NCI-H2227 treated with DMSO at 0.1 percent for 48 hours (cell line): ENCODE data around the gene RBFOX2.
"Not testable (repeated sequence)": the region's sequence is repeated elsewhere in the genome, so short reads cannot be mapped to it uniquely, and the experiment has no call there.

ENCODE experiments used
- DNase-seq: peaks from one replicate; lab custom pipeline; 2025; lab: John Stamatoyannopoulos, UW

RBFOX2 gene

GRCh38 chr22:35736166-35736565, 292.5 kb downstream of the RBFOX2 start:
- DNase-seq = no peak

DNA sequence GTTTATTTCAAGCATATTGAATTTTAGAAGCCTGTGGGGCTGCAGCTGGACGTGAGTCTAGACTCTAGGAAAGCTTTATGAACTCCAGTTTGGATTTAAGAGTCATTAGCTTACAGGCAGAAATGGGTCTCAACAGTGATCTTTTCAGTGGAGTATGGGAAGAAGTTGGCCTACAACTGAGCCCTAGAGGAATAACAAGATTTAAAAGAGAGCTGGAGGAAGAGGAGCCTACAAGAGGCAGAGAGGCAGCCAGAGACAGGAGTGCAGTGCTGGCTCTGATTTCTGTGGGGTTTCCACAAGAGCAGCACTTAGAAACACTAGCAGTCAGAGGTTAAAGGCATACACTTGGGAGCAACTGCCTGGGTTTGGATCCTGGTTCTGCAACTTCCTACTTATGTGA, 293.1 kb downstream of the RBFOX2 start:
- no peak for DNase-seq

DNA sequence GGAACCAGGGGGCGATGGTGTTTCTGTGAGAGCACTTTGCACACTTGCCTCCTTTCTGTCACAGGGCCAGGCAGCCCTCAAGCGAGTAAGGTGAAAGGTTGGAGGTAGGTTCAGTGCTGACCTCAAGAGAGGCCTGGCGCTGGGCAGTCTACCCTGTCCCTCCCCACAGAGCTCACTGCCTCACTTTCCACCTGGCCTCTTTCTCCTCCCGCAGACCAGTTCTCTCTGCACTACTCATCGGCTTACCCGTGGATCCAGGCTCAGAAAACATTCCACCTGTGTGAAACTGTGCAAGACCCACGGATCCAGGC, 294.2 kb downstream of the RBFOX2 start:
- no peak for DNase-seq

DNA sequence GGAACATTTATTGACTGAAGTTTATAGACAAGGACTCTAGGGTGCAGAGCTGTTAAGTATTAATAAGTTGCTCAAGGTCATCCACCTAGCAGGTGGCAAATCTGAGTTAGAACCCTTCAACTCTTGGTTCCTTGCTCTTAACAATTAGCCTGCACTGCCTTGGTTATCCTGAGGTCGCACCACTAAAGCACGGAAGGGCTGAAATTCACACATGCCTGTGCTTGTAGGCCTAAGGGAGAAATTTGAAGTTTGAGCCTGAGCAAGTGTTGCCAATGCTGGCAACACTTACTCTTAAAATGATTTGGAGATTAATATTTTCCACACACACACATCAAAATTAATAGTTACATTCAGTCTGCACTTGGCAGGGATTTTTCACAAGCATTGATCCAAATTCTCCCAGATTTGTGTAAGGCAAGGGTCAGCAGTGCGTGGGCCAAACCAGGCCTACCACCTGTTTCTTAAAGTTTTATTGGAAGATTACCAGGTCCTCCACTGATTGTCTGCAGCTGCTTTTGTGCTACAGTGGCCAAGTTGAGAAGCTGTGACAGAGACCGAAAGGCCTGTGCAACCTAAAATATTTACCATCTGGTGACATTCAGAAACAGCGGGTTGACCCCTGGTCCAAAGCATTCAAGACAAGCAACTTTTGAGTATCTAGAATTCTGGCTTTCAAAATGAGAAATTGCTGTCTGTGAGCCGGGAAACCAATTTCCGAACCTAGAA, 294.7 kb downstream of the RBFOX2 start:
- DNase-seq = no peak

GRCh38 chr22:35733036-35733435, 295.6 kb downstream of the RBFOX2 start:
- no peak for DNase-seq

DNA sequence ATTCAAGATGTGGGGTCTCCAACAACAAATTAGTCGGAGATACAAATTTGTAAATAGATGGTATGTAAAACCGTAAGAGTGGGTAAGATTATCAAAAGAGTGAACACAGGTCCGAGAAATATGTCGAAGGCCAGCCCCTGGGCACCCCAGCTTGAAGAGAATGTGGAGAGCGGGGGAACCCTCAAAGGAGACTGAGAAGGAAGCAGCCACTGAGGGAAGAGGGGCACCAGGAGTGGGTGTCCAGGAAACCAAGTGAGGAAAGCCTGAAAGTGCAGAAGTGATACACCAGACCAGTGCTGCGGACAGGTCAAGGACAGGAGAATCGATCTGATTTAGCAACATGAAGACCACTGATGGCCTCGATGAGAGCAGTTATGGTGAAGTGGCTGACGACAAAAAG, 296.5 kb downstream of the RBFOX2 start:
- no peak for DNase-seq

GRCh38 chr22:35731321-35731720, 297.3 kb downstream of the RBFOX2 start:
- DNase-seq = no peak

DNA sequence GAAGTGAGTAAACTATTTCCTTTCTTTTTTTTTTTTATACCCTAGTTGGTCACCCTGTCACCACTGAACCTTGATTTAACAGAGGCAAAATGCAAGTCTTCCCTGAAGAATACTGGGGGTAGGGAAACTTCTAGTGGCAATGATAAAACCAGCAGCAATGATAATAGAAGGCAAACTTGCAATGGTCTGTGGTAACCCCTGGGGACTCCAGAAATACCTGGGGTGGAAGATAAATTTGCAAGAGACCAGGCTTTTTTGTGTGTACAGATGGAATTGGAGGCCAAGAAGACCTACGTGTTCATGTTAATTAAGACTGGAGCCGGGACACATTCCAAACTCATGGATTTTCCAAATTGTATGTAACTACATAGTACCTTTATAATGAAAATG, 299.3 kb downstream of the RBFOX2 start:
- DNase-seq = no peak

DNA sequence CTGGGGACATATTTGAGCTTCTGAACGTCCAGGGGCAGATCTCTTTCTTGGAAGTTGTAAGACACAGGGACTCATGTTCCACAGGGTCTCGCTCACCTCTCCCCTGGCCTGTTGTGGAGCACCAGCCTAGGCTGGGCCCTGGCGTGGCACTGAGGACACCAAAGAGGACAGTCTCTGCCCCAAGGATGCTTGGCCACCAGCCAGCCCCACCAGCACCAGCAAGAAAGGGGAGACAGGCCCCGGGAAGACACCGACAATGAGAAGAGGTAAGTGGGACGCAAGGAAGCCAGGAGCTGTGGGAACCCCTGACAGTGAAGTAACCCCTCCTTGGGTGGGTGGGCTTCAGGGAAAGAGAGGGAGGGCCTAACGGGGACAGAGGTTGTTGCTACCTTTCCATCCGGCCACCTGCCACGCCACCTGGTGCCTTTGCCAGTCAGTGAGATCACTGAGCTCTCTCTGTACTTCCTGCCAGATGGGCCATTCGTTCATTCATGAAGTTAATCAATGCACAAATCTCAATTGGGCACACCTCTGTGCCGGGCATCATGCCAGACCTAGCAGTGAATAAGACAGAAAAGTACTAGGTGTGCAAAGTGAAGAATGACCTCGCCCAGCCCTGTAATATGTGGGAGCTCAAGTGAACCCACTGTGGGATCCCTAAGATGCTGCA, 299.9 kb downstream of the RBFOX2 start:
- no peak for DNase-seq

- no peak for DNase-seq
These were observed 301.2 kb downstream of the RBFOX2 start for GRCh38 chr22:35727436-35727835.

- no peak for DNase-seq
These were observed 301.7 kb downstream of the RBFOX2 start for GRCh38 chr22:35726933-35727332.

DNA sequence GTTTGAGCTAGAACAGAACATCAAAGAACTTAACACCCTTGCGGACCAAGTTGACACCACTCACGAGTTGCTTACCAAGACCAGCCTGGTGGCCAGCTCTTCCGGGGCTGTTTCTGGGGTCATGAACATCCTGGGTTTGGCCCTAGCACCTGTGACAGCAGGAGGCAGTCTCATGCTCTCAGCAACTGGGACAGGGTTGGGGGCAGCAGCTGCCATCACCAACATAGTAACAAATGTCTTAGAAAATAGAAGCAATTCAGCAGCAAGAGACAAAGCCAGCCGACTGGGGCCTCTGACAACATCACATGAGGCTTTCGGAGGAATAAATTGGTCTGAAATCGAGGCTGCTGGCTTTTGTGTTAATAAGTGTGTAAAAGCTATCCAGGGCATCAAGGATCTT, 302.2 kb downstream of the RBFOX2 start:
- no peak for DNase-seq

DNA sequence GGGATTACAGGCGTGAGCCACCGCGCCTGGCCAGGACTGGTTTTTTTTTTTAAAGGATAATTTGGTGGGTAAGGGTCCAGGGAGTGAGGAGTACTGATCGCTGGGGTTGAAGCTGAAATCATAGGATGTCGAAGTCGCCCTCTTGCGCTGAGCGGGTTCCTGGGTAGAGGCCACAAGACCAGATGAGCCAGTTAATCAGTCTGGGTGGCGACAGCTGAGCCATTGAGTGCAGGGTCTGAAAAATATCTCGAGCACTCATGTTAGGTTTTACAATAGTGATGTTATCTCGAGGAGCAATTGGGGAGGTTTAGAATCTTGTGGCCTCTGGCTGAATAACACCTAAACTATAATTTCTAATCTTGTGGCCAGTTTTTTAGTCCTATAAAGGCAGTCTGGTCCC, 303.1 kb downstream of the RBFOX2 start:
- DNase-seq = no peak

DNA sequence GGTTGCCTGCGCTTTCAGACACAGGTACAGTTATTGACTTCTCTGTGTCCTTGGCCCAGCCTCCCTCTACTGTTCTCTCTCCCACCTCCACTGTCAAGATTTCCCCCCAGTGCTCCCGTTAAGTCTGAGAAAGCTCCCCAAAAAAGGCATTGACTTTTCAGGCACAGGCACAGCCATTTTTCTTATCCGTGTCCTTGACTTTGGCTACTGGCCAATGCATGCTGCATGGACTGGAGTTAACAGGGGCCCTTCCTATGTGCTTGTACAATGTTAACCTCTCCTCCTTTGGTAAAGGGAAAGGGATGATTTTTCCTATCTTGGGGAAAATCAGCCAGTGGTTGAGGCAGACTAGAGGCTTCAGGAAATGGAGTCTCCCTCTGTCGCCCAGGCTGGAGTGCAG, 306.7 kb downstream of the RBFOX2 start:
- no peak for DNase-seq

- DNase-seq = no peak
These were observed 309.3 kb downstream of the RBFOX2 start for GRCh38 chr22:35719212-35719875.

DNA sequence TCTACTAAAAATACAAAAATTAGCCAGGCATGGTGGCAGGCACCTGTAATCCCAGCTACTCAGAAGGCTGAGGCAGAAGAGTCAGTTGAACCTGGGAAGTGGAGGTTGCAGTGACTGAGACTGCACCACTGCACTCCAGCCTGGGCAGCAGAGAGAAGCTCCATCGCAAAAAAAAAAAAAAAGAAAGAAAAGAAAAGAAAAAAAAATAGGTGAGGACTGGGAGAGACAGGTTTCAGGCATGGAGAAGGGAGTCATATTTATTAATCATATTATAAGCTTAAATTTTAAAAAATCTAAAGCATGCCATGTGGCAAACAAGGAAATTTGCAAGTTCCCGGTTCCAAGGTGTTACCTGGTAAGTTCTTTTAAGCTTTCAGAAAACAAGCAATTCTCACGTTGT, 311.1 kb downstream of the RBFOX2 start, which contains the start of gene APOL5:
Gene APOL5, plus strand, starts transcription at position 301 of the 400 bp plus-strand sequence. Its CDS starts 0 bp downstream, at position 301.
- DNase-seq = no peak

- no peak for DNase-seq
These were observed 316.0 kb downstream of the RBFOX2 start for GRCh38 chr22:35712672-35713071.

- DNase-seq = no peak
These were observed 317.3 kb downstream of the RBFOX2 start for GRCh38 chr22:35711336-35711735.

- DNase-seq = no peak
These were observed 319.7 kb downstream of the RBFOX2 start for GRCh38 chr22:35708917-35709316.

DNA sequence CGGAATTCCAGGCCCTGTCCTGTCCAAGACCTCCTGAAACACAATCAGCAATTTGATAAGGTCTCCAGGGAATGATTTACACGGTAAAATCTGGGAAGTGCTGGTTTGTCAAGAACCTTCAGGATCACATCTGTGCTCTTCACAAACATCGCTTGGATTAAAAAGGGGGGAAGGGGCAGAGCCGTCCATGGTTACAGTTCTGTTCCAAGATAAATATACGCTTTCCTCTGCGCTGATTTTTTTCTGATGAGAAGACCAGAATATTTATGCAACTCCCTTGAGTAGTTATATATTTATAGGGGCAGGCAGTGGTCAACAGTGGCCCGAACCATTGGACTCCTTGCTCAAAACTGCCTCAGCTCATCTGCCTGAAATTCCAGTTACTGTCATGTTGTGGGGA, 320.2 kb downstream of the RBFOX2 start:
- no peak for DNase-seq

GRCh38 chr22:35705141-35705540, 323.5 kb downstream of the RBFOX2 start:
- no peak for DNase-seq

GRCh38 chr22:35703861-35704584, 324.6 kb downstream of the RBFOX2 start:
- DNase-seq = no peak

GRCh38 chr22:35699852-35700251, 328.8 kb downstream of the RBFOX2 start:
- not testable (repeated sequence) for DNase-seq
